NB4 (cell line): ENCODE measurements around the gene SHOX.

Experiments used
- POLR2A ChIP-seq: IDR thresholded peaks from 2 replicates; pipeline ENCODE4 v1.6.1; 2011; ENCODE audit warnings: mild to moderate bottlenecking; ENCODE audit not compliant: insufficient read length; ENCODE audit errors: extremely low read depth
- TF ChIP-seq, protein P1 (sequence below): IDR thresholded peaks from one replicate; pipeline ENCODE4 v1.5.1; 2012; ENCODE audit warnings: low read depth, low read length
- TF ChIP-seq, protein P2 (sequence below): IDR thresholded peaks from 2 replicates; pipeline ENCODE4 v1.6.1; 2011; ENCODE audit warnings: low read depth, low read length

DNA sequence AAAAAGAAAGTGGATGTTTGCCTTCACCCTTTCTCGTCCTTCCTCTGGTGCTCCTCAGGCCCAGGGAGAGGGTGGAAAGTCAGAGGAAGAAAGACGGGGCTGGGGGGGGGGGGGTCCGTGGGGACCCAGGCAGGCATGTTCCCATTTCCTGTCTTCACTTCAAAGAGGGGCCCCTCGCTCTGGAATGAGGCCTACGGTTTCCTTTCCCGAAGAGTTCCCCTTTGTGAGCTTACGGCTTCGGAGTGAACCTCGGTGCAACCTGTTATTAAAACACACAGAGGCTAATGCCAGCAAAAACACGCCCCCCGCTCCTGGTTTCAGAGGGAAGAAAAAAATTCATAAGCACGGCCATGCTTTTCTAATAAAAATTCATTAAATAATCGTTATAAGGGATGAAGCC lies 40.1 kb downstream of the SHOX start:
- no peak for TF ChIP-seq POLR2A
- TF ChIP-seq, protein P1, sequence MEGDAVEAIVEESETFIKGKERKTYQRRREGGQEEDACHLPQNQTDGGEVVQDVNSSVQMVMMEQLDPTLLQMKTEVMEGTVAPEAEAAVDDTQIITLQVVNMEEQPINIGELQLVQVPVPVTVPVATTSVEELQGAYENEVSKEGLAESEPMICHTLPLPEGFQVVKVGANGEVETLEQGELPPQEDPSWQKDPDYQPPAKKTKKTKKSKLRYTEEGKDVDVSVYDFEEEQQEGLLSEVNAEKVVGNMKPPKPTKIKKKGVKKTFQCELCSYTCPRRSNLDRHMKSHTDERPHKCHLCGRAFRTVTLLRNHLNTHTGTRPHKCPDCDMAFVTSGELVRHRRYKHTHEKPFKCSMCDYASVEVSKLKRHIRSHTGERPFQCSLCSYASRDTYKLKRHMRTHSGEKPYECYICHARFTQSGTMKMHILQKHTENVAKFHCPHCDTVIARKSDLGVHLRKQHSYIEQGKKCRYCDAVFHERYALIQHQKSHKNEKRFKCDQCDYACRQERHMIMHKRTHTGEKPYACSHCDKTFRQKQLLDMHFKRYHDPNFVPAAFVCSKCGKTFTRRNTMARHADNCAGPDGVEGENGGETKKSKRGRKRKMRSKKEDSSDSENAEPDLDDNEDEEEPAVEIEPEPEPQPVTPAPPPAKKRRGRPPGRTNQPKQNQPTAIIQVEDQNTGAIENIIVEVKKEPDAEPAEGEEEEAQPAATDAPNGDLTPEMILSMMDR: no peak
- TF ChIP-seq, protein P2, sequence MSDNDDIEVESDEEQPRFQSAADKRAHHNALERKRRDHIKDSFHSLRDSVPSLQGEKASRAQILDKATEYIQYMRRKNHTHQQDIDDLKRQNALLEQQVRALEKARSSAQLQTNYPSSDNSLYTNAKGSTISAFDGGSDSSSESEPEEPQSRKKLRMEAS: no peak
